Measurements from ENCODE around the gene TTLL13.

DNA sequence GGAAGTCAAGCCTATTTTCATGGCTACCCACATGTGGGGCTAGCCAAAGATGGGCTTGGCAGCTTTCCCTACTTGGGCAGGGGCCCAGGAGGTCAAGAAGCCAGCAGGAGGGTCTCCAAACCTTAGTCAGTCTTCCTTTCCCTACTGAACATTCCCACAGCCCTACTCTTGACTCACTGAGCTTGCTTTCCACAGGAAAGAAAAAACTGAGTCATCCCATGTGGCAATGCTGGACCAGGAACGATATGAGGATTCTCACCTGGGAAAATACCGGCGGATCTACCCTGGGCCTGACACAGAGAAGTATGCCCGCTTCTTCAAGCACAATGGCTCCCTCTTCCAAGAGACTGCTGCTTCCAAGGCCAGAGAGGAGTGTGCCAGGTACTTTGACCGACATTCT is 12.5 kb downstream of the TTLL13 start:
- TF ChIP-seq CTCF (IDR thresholded peaks at IDR 0.05; ENCODE audit: control extremely low read depth in 1 of 3, insufficient read depth in 1 of 3, low read depth in 1 of 3, low read length in 3 of 3) (no peak), GABPA (IDR thresholded peaks at IDR 0.05; ENCODE audit: borderline replicate concordance, insufficient read depth, low read length) (no peak), POLR2A (IDR thresholded peaks at IDR 0.05; ENCODE audit: control extremely low read depth in 1 of 2, low read depth in 2 of 2, low read length in 2 of 2) (no peak), USF2 (IDR thresholded peaks at IDR 0.05; ENCODE audit: low read length) (no peak), MAX (IDR thresholded peaks at IDR 0.05) (no peak), GTF2F1 (IDR thresholded peaks at IDR 0.05; ENCODE audit: borderline replicate concordance, low read depth, low read length) (no peak), SIN3A (conservative IDR thresholded peaks at IDR 0.05 in 1 of 2, IDR thresholded peaks at IDR 0.05 in 1 of 2; ENCODE audit: low read depth in 1 of 2, low read length in 2 of 2) (no peak), CBX5 (IDR thresholded peaks at IDR 0.05; ENCODE audit: low read depth, low read length) (no peak), RFX5 (IDR thresholded peaks at IDR 0.05; ENCODE audit: borderline replicate concordance, low read depth, low read length) (no peak), EGR1 (IDR thresholded peaks at IDR 0.05; ENCODE audit: borderline replicate concordance, low read depth, low read length) (no peak), KDM1A (IDR thresholded peaks at IDR 0.05; ENCODE audit: borderline replicate concordance, low read length) (no peak), EP300 (IDR thresholded peaks at IDR 0.05; ENCODE audit: borderline replicate concordance in 1 of 2, low read depth in 2 of 2, low read length in 2 of 2) (no peak), POLR2AphosphoS5 (IDR thresholded peaks at IDR 0.05; ENCODE audit: low read depth, low read length) (no peak), ATF3 (IDR thresholded peaks at IDR 0.05; ENCODE audit: insufficient read depth, low read depth, low read length) (no peak)
